Coronary artery (tissue), 2 donors: ENCODE data around the gene KCNAB1.

Experiments used
- DNase-seq: peaks from one replicate; pipeline ENCODE4 v3.0.0-alpha.2; 2017; ENCODE audit warnings: low spot score
- H3K27ac ChIP-seq, 2 donors: fragments of 200-600 bp; sonication (generic); one replicate each; pipeline ENCODE4 v1.5.1; 2016 to 2019
- H3K4me3 ChIP-seq: fragments of 200-600 bp; sonication (generic); 2 replicates; pipeline ENCODE4 v1.5.1; 2016; ENCODE audit warnings: mild to moderate bottlenecking, moderate library complexity
- TF ChIP-seq, protein P1 (sequence below): fragments of 200-600 bp; sonication (generic); IDR thresholded peaks from one replicate; pipeline ENCODE4 v1.5.1; 2019; ENCODE audit warnings: antibody characterized with exemption

KCNAB1 gene

GRCh38 chr3:156498307-156498706 is 377.9 kb downstream of the KCNAB1 start:
- TF ChIP-seq, protein P1, sequence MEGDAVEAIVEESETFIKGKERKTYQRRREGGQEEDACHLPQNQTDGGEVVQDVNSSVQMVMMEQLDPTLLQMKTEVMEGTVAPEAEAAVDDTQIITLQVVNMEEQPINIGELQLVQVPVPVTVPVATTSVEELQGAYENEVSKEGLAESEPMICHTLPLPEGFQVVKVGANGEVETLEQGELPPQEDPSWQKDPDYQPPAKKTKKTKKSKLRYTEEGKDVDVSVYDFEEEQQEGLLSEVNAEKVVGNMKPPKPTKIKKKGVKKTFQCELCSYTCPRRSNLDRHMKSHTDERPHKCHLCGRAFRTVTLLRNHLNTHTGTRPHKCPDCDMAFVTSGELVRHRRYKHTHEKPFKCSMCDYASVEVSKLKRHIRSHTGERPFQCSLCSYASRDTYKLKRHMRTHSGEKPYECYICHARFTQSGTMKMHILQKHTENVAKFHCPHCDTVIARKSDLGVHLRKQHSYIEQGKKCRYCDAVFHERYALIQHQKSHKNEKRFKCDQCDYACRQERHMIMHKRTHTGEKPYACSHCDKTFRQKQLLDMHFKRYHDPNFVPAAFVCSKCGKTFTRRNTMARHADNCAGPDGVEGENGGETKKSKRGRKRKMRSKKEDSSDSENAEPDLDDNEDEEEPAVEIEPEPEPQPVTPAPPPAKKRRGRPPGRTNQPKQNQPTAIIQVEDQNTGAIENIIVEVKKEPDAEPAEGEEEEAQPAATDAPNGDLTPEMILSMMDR: no peak

GRCh38 chr3:156507285-156507684 is 386.9 kb downstream of the KCNAB1 start:
- no peak for DNase-seq
- no peak overlapping the region for H3K4me3 ChIP-seq
- no peak overlapping the region for H3K27ac ChIP-seq
- TF ChIP-seq, protein P1: no peak

More at GRCh38 chr3:156498307-156498706, 377.9 kb downstream of the KCNAB1 start:
- DNase-seq: no peak
- no peak overlapping the region for H3K27ac ChIP-seq
- H3K4me3 ChIP-seq: no peak overlapping the region

DNA sequence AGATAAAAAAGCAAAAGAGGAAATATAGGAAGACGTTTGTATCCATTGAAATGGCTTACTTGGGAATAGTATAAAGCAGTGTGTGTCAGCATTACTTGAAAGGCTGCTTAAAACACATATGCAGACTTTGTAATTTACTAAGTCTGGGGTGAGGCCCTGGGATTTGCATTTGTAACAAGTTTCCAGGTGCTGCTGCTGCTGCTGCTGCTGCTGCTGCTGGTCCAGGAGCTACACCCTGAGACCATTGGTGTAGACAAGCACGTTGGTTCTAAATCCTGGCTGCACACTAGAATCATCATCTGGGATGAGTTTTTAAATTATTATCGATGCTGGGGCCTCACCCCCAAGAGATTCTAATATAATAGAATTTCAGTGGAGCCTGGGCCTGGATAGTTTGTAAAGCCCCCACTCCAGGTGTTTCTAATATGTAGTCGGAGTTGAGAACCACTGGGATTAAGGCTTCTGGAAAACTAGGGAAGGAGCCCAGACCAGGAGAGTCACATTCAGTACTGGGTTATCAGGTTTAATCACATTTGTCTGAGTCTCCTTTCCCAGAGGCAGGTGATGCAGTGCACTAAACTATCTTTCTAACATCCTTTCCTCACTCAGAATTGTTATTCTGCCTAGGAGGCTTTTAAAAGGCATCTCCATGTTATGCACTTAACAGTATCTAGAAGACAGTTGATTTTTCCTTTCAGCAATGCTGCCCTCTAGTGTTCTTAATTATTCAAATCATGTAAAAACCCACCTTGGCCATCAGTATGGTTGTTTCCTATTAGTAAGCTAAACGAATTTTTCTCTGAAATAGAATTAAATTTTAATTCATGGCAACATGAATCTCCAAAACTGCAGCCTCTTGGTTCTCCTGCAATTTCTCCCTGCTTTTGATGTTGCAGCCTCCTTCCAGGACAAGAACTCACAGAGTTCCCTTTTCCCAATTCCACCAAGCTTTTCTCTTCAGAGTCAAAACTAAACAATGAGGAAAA is 389.1 kb downstream of the KCNAB1 start:
- TF ChIP-seq, protein P1: no peak
- Histone ChIP-seq H3K4me3 (no peak overlapping the region), H3K27ac (no peak overlapping the region)
- no peak for DNase-seq

DNA sequence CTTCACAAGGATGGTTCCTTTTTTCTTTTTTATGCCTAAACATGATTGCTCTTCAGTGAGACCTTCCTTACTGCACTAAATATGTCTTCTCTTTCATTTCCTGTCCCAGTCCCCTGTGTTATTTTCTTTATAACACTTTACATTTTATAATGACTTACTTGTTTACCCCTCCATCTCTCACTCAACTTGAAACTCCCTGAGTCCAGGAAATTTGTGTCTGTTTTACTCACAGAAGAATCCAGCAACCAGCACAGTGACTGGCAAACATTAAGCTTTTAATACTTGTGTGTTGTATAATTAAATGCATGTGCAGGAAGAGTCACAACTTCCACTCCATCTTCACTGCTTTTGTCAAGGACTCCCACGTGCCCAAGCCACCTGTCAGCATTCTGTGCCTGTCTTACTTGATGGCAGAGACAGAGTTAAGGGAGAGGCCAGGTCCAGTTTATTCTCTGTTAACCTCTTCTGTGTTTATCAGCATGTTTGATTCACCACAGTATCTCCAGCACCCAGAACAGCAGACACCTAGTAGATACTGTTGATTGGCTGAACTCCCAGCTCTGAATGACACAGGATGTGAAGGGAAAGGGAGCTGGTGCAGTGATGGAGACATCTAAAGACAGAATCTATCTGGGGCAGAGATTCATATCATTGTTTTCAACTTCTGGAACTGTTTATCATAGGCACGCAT is 391.8 kb downstream of the KCNAB1 start:
- Histone ChIP-seq H3K27ac (no peak overlapping the region), H3K4me3 (no peak overlapping the region)
- no peak for DNase-seq
- TF ChIP-seq, protein P1: no peak

DNA sequence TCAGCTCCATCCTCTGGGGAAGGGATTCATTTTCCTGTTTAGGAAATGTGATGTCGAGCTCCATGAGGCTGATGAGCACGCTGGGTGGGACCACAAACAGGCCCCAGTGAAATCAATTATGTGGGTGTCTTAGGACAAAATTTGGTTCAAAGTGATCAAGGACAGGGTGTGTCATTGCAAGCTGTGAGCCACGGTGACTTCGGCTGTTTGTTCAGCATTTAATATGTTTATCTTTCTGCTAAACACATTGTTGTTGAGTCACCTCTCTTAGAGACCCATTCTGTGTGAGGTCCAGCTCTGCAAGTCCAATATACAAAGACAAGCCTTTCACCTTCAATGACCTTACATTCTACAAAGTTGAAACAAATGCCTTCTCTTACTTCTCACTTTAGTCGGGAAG is 393.2 kb downstream of the KCNAB1 start:
- no peak for DNase-seq
- TF ChIP-seq, protein P1: no peak
- no peak overlapping the region for H3K27ac ChIP-seq
- no peak overlapping the region for H3K4me3 ChIP-seq

- Histone ChIP-seq H3K27ac (no peak overlapping the region), H3K4me3 (no peak overlapping the region)
- TF ChIP-seq, protein P1: no peak
- no peak for DNase-seq
Observed at GRCh38 chr3:156516284-156516683, 395.9 kb downstream of the KCNAB1 start.
